GM21529 (cell line): Measurements from ENCODE around the gene MGAT4B.
A peak's percentile ranks its signal among the peaks of the same experiment; 100 is the strongest.
"Not testable (repeated sequence)": the region's sequence is repeated elsewhere in the genome, so short reads cannot be mapped to it uniquely, and the experiment has no call there.

ENCODE experiments used
- ATAC-seq: cut with Tn5 transposase; IDR thresholded peaks from one replicate; pipeline ENCODE4 v1.9.1; 2021; ENCODE audit not compliant: unreplicated experiment

Gene MGAT4B

GRCh38 chr5:179806250-179807048 lies at the start of gene MGAT4B:
Gene MGAT4B, minus strand, starts transcription at chr5:179806866. Its CDS starts 283 bp downstream, at chr5:179806583.
- ATAC-seq: peak; percentile 64

GRCh38 chr5:179854356-179854755 lies 47.7 kb upstream of the MGAT4B start:
- no peak for ATAC-seq

- peak; percentile 93 for ATAC-seq
Measured at GRCh38 chr5:179852993-179853547, 46.4 kb upstream of the MGAT4B start.

GRCh38 chr5:179841621-179842020 lies 35.0 kb upstream of the MGAT4B start:
- no peak for ATAC-seq

GRCh38 chr5:179840766-179841165 lies 34.1 kb upstream of the MGAT4B start:
- ATAC-seq: no peak

- ATAC-seq: no peak
Measured at GRCh38 chr5:179840321-179840720, 33.7 kb upstream of the MGAT4B start.

GRCh38 chr5:179839328-179840256 lies 32.9 kb upstream of the MGAT4B start:
- ATAC-seq: no peak

GRCh38 chr5:179837076-179838011 lies 30.7 kb upstream of the MGAT4B start:
- ATAC-seq: no peak

GRCh38 chr5:179836225-179837019 lies 29.8 kb upstream of the MGAT4B start:
- peak; percentile 50 for ATAC-seq

- not testable (repeated sequence) for ATAC-seq
Measured at GRCh38 chr5:179834871-179835270, 28.2 kb upstream of the MGAT4B start.

GRCh38 chr5:179834120-179834519 lies 27.5 kb upstream of the MGAT4B start:
- ATAC-seq: no peak

- no peak for ATAC-seq
Measured at GRCh38 chr5:179833709-179834070, 27.0 kb upstream of the MGAT4B start.

- no peak for ATAC-seq
Measured at GRCh38 chr5:179833056-179833708, 26.5 kb upstream of the MGAT4B start.

- no peak for ATAC-seq
Measured at GRCh38 chr5:179832039-179832745, 25.5 kb upstream of the MGAT4B start.

- ATAC-seq: no peak
Measured at GRCh38 chr5:179830818-179831468, 24.3 kb upstream of the MGAT4B start.

- ATAC-seq: no peak
Measured at GRCh38 chr5:179829732-179830435, 23.2 kb upstream of the MGAT4B start.

GRCh38 chr5:179828756-179829421 lies 22.2 kb upstream of the MGAT4B start:
- no peak for ATAC-seq
